Non-pigmented ciliary epithelial cell (primary cell): Measurements from ENCODE around the gene IPO13.

ENCODE experiments used
- DNase-seq: peaks from one replicate; pipeline ENCODE4 v3.0.0-alpha.2; 2010; ENCODE audit warnings: low read depth

Gene IPO13

DNA sequence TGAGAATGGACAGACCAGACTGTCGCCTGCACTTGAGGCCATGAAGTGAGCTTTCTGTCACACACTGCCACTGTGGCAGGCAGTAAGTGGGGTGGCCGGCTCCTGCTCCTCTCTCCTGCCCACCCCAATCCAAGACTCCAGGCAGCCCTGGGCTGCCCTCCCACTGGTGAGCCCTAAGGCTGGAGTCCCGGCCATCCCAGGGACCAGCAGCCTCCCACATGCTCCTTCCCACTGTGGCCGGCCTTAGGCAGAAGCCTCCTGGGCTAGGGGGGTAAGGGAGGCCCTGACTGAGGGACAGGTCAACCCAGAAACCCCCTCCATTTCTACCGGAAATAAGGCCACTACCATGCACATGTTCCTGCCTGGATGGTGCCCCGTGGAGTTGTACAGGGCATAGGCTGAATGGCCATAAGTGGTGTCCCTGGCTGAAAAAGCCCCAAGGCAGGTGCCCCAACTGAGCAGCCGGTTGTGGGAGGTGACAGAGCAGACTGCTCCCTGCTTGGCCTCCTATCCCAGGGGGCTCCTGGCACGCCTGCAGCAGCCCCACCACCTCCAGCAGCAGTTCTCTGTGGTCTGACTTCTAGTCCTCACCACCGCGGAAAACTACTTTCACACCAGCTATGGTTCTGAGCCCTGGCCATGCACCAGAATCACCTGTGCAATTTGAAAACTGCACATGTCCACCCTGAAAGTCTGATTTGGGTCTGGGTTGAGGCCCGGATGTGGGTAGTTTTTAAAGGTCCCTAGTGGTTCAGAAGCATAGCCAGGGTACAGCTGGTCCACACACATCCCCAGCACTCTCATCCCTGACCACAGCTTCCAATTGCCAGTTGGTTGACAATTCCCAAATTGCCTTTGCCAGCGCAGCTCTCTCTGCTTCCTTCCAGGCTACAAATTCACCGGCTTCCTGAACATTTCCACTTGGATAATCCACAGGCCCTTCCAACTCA, 14.8 kb upstream of the IPO13 start:
- no peak for DNase-seq

DNA sequence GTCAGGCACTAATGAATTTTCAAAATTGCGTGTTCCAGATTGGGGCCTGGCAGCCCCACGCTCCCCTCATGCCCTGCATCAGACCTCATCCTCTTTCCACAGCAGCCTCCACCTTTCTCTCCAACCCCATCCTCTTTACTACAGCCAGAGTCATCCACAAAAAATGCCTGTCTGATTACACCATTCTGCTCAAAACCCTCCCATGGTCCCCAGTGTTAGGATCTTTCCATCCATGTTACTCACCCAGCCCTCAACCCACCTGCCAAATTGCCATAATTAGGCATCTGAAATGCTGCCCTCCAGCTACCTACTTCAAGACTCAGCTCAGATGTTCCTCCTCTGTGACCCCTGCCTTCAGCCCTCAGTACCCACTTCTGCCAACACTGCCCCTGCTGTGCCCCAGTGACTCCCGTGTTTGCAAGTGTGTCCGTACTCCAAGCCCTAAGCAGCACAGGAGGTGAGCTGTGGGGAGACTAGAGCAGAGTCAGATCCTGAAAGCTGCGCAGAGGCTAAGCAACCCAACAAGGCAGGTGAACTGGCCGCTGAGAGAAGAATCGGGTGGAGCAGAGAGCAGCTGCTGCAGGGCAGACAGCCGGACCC, 13.9 kb upstream of the IPO13 start:
- DNase-seq, result no peak

DNA sequence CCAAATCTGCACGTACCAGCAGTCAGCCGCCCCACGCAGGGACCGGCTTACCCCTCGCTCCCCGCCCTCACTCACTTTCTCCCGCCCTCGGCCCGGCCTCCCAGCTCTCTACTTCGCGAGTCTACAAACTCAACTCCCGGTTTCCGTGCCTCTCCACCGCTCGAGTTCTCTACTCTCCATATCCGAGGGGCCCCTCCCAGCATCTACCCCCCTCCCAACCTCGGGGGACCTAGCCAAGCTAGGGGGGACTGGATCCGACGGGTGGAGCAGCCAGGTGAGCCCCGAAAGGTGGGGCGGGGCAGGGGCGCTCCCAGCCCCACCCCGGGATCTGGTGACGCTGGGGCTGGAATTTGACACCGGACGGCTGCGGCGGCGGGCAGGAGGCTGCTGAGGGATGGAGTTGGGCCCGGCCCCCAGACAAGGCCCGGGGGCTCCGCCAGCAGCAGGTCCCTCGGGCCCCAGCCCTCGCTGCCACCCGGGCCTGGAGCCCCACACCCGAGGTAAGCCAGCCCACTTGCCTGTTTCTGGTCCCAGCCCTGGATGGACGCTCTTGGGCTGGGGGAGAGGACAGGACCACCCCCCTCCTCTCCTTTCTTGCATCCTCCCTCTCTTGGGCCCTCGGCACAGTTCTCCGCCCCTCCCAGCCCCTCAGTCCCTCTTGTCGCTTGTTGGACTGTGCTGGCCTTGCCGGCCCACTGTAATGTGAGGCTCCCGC, 13.2 kb upstream of the IPO13 start, which contains the start of gene ARTN:
ARTN (plus strand) TSS at position 416 of the 715 bp plus-strand sequence. CDS start 1,856 bp downstream, outside the sequence.
- no peak for DNase-seq

DNA sequence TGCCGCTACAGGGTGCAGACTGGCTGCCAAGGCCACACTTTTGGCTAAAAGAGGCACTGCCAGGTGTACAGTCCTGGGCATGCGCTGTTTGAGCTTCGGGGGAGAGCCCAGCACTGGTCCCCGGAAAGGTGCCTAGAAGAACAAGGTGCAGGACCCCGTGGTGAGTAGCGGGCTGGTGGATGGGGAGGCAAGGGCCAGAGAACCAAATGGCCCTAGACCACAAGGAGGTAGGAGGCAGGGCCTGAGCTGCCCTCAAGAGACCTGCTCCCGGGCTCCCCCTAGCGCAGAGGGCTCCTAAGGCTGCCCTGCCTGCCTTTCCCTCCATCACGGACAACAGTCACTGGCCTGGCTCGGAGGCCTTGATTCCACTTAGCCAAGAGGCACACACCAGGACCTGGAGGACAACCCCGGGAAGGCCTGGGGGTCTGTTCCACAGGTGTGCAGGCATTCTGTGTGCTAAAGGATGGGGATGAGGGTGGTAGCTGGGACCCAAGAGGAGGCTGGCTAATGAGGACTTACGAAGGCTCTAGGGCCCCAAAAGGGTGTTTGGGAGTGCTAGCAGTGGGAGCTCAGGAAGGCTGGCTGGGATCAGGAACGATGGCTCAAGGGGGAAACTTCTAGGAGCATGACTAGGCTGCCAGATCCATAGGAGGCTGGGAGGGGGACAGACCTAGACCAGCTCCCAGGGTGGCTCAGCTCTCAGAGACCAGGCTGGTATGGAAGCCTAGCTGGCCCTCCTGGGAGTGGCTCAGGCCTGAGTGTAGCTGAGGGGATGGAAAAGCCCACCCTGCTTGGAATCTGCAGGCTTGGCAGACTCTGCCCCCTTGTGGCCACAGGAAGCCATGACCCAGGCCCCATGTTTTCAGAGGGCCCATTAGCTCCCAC, 12.4 kb upstream of the IPO13 start:
- no peak for DNase-seq

DNA sequence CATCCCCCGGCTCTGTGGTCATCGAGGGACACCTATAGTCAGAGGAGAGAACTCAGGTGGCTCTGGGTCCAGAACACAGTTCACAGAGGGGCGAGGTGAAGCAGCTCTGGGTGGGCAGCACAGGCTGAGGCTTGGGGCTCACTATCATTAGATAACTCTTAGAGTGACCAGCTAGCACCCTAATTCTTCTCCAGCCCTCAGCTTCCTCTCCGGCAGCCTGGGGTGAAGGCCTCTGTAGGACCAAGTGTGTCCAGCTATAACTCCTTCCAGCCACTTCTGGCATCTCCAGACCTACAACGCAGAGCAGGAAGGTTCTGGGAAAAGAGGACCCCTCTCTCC, 11.8 kb upstream of the IPO13 start:
- no peak for DNase-seq

DNA sequence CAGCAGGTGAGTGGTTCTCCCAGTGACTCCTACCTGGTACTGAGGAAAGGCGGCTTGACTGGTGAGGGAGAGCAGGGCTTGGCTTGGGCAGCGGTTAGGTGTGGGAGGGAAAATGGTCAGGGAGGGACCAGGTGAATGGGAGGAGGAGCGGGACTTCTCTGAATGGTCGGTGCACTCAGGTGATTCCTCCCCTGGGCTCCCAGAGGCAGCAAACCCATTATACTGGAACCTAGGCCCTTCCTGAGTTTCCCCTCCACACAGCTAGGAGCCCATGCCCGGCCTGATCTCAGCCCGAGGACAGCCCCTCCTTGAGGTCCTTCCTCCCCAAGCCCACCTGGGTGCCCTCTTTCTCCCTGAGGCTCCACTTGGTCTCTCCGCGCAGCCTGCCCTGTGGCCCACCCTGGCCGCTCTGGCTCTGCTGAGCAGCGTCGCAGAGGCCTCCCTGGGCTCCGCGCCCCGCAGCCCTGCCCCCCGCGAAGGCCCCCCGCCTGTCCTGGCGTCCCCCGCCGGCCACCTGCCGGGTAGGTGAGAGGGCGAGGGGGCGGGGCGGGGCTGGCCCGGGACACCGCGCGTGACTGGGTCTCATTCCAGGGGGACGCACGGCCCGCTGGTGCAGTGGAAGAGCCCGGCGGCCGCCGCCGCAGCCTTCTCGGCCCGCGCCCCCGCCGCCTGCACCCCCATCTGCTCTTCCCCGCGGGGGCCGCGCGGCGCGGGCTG, 10.9 kb upstream of the IPO13 start:
- DNase-seq, result no peak

DNA sequence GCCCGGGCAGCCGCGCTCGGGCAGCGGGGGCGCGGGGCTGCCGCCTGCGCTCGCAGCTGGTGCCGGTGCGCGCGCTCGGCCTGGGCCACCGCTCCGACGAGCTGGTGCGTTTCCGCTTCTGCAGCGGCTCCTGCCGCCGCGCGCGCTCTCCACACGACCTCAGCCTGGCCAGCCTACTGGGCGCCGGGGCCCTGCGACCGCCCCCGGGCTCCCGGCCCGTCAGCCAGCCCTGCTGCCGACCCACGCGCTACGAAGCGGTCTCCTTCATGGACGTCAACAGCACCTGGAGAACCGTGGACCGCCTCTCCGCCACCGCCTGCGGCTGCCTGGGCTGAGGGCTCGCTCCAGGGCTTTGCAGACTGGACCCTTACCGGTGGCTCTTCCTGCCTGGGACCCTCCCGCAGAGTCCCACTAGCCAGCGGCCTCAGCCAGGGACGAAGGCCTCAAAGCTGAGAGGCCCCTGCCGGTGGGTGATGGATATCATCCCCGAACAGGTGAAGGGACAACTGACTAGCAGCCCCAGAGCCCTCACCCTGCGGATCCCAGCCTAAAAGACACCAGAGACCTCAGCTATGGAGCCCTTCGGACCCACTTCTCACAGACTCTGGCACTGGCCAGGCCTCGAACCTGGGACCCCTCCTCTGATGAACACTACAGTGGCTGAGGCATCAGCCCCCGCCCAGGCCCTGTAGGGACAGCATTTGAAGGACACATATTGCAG, 10.2 kb upstream of the IPO13 start:
- DNase-seq, result no peak

DNA sequence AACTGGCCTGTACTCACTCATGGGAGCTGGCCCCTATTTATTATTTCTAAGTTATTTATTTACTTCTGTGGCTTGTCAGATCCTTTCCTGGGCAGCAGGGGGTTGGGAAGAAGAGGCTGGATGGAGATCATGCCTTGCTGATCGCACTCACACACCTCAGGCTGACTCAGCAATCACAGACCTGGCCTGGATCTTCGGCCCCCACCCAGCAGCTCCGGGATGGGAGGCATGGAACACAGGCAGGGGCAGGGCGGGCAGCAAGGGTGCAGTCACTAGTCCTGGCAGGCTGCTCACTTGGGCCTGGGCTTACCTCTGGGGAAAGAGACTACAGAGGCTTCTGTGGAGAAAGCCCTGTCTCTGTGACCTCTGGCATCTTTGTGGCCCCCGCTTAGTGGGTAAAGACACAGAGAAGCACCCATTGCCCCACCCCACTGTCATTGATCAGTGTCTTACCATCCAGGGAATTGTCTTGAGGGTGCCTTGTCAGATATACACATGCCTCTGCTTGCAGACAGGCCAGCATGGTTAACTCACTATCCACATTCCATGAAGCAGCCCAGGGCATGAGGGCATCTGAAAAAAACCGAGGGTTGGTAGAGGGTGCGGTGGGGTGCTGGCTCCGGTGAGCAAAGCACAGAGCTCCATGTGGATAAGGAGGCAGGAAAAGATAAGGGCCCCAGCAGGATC, 9.4 kb upstream of the IPO13 start:
- no peak for DNase-seq

DNA sequence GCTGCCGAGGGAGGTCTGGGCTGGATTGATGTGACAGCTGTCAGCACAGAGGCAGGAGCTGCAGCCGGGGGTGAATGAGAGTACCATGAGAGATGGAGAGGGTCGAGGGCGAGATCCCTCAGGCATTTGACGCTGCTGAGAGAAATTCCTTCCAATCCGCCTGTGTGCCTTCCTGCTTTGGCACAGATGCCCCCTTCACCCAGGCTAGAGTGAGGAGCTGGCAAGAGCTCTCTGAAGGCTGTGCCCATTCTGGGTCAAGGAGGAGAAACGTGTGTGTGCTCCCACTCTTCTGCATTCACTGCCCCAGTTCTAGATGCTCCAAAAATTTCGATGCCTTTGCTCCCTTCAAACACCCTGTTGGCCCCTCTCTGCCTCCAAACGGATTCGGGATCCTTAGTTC, 8.4 kb upstream of the IPO13 start:
- DNase-seq, result no peak

DNA sequence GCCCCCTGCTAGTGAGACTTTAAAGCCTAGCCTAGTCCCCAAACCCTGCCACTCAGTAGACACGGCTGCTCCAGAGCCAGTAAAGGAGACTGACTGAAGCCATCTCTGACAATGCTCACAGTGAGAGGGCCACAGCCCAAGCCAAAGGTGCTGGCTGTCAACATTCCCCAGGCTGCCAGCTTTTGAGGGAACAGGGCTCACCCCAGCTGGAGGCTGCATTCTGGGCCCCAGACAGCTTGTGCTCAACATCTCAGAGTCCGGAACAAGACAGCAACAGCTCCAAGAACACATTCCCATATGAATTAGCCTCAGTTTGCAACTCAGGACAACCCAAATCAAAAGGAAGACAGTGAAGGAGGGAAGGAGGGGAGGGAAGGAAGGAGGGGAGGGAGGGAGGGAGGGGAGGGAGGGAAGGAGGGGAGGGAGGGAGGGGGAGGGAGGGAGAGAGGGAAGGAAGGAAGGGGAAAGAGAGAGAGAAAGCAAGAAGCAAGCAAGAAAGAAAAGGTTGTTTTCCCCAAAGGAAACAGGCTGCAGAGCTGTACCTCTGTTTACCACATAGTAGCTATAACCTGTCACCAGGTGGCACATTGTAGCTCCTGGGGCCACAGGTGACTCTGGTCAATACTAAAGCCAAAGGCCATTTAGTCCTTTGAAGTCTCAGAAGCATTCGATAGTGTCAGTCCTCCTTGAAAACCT, 7.7 kb upstream of the IPO13 start:
- no peak for DNase-seq

DNA sequence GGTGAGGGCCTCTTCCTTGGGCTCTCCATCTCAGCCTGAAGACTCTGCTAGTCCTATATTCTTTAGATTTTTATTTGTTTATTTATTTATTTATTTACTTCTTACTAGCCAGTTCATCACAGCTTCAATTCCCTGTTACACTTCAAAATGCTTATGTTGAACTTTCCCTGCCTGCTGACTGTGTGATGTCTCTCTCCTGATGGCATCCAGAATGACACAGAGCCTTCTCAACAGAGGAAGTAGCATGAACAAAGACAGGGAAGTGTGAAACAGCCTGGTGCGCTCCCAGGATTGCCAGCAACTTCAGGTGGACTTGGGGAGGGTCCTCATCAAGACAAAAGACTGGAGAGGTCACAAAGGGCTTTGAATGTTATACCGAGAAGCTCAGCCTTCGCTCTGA, 4.3 kb upstream of the IPO13 start:
- no peak for DNase-seq

DNA sequence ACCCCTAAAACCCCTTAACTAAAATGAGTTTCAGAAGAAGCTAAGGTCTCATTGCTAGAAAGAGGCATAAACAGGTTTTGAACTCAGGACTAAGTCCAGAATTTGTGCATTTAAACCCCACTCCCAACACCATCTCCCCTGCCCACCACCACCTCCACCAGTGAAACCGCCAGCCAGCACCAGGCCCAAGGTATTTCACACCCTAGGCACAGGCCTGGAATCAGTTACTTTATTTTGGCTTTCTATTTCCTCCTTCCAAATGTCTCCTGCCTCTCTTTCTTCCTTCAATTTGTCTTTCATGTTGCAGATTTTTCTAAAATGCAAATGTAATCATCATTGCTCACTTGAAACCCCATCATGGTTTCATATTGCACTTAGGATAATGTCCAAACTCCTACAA, 1.9 kb upstream of the IPO13 start:
- DNase-seq, result no peak

DNA sequence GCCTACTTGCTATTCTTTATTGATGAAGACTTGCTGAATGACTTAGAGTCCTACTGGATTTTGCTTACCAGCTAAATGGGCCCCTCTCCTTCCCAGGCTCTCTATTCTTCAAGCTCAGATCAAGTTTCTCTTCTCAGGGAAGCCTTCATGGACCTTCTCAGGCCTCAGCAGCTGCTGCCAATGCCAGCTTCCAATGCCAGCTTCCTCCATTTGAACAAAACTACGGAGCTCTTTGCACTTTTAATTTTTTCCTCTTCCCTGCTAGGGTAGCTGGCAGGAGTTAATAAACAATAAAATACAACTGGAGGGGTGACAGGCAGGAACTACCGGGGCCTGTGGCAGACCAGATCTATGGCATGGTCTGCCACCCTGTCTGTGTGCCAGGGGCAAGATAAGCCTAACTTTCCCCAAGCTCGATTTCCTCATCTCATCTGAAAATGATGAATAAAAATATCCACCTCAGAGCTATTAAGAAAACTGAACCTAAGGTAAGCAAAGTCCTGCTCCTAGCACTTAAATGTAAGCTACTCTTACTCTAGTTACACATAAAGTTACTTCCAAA, 995 bp upstream of the IPO13 start:
- DNase-seq, result no peak

DNA sequence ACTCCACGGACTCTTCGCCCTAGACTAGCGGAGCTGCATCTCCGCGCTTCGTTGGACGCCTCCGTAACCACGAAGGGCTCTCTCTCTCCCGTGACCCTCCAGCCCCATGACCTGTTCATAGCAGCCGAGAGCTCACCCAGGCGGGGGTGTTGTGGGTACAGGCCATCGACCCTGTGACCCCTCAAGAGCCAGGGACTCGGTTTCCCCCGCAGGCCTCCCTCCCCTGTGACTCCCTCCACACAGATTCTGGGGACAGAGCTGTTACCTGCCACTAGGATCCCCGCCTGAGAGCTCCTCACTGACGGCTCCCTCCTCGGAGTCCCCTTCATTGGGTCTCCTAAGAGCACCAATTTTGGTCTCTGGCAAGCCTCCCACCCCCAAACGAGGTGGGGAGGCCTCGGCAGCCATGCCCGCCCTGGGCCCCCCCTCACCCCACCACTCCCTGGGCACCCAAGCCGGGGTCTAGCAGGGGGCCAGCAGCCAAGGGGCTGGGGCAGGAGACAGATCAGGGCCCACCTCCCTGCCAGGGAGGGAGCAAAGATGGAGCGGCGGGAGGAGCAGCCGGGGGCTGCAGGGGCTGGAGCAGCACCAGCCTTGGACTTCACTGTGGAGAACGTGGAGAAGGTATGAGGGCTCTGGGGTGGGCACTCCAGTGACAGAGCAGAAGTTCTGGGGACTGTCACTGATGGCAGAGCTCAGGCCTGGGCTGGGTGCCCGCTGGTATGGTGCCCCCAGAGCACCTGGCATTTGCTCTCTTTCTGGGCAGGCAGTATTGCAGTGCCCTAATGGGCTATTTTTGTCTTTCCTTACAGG, 517 bp downstream of the IPO13 start:
- no peak for DNase-seq

DNA sequence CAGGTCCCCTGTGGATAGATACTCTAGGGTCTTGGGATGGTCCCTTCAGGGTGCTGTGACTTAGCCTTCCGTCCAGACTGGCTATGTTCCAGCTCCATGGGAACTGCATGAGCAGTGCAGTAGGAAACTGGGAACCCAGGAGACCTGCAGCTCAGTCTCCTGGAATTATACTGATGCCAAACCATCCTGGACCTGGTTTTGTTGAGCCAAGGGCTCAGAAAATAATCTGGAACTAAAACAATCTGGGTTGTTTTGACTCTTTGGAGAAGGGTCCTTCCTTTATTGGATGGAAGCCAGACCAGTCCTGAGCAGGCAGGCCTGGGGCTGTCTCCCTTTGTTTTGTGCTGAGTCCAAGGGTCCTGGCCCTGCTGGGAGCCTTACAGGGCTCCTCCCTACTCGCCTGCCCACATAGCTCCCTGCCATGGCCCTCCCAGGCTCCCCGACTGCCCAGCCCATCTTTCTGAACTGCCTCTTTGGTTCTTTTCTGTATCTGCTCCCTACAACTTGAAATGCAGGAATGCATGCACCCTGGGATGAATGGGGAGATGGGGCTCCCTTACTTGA, 1.2 kb downstream of the IPO13 start:
- DNase-seq, result no peak

DNA sequence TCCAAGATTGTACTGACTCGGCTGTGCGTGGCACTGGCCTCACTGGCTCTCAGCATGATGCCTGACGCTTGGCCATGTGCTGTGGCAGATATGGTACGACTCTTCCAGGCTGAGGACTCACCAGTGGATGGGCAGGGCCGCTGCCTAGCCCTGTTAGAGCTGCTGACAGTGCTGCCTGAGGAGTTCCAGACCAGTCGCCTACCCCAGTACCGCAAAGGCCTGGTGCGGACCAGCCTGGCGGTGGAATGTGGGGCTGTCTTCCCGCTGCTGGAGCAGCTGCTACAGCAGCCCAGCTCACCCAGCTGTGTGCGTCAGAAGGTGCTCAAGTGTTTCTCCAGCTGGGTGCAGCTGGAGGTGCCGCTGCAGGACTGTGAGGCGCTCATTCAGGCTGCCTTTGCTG, 2.9 kb downstream of the IPO13 start:
- no peak for DNase-seq

DNA sequence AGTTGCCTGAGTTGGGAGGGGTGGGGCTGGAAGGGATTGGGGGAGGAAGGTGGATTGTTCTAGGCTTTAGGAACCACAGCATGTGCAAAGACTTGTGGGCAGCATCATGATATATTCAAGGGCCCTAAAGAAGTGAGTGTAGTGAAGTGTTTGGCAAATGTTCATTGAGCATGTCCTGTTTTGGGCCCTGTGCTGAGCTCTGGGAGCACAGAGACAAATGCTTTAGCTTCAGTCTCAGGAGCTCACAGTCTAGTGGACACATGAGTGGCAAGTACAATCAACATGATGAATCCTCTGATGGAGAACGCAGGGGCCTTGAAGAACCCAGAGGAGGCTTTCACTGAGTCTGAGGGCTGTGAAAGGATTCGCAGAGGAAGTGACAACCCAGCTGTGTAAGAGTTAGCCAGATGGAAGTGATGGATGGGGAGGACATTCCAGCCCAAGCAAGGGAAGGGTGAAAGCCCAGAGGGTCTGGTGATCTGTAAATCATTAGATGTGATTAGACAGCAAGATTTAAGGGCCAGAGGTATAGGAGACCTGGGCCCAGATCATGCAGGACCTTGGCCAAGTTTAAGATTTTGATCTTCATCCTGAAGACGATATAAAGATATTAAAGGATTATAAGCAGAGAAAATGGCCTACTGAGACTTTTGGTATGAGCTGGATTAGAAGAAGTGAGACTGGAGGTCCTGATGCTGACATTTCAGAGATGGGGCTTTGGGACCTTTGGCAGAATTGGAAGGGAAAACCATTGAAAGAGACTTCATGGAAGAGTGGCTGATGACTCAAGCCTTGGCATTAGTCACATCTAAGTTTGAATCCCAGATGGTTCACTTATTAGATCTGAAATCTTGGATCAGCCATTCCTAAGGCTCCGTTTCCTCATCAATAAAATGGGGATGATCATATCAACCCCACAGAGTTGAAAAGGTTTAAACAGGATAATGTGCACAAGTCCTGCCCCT, 4.6 kb downstream of the IPO13 start:
- no peak for DNase-seq
